Liver (tissue), 3 donors: ENCODE measurements around the gene VEGFD.

ENCODE experiments used
- EGR1 ChIP-seq, 2 donors: IDR thresholded peaks; 2 replicates each; pipeline ENCODE4 v1.6.1; 2016 to 2018; ENCODE audit warnings: antibody characterized with exemption in 2 of 2, low read depth in 2 of 2
- GABPA ChIP-seq, 2 donors: IDR thresholded peaks in 1 of 2; conservative IDR thresholded peaks in 1 of 2; 2 replicates each; pipeline ENCODE4 v1.6.1; 2016; ENCODE audit warnings: antibody characterized with exemption in 2 of 2, mild to moderate bottlenecking in 1 of 2, moderate library complexity in 1 of 2
- HNF4G ChIP-seq: IDR thresholded peaks from 2 replicates; pipeline ENCODE4 v1.6.1; 2016; ENCODE audit warnings: antibody characterized with exemption
- JUND ChIP-seq, 2 donors: IDR thresholded peaks; 2 replicates each; pipeline ENCODE4 v1.6.1; 2016; ENCODE audit warnings: antibody characterized with exemption in 2 of 2
- REST ChIP-seq: IDR thresholded peaks from 2 replicates; pipeline ENCODE4 v1.6.1; 2016; ENCODE audit warnings: antibody characterized with exemption, mild to moderate bottlenecking
- SP1 ChIP-seq: IDR thresholded peaks from 2 replicates; pipeline ENCODE4 v1.6.1; 2018; ENCODE audit warnings: antibody characterized with exemption, mild to moderate bottlenecking
- YY1 ChIP-seq: IDR thresholded peaks from 2 replicates; pipeline ENCODE4 v1.6.1; 2016; ENCODE audit warnings: antibody characterized with exemption, mild to moderate bottlenecking
- TF ChIP-seq, protein P1 (sequence below): fragments of 150-350 bp; IDR thresholded peaks from 2 replicates; pipeline ENCODE4 v1.5.1; 2017; ENCODE audit warnings: improper control_type of control experiment, low read depth, low read length; ENCODE audit not compliant: missing input control
- TF ChIP-seq, protein P2 (sequence below): IDR thresholded peaks from 2 replicates; pipeline ENCODE4 v1.6.1; 2016; ENCODE audit warnings: antibody characterized with exemption
- donor health status: healthy.
- donor health status: healthy.

- no peak for TF ChIP-seq SP1
- TF ChIP-seq, protein P1, sequence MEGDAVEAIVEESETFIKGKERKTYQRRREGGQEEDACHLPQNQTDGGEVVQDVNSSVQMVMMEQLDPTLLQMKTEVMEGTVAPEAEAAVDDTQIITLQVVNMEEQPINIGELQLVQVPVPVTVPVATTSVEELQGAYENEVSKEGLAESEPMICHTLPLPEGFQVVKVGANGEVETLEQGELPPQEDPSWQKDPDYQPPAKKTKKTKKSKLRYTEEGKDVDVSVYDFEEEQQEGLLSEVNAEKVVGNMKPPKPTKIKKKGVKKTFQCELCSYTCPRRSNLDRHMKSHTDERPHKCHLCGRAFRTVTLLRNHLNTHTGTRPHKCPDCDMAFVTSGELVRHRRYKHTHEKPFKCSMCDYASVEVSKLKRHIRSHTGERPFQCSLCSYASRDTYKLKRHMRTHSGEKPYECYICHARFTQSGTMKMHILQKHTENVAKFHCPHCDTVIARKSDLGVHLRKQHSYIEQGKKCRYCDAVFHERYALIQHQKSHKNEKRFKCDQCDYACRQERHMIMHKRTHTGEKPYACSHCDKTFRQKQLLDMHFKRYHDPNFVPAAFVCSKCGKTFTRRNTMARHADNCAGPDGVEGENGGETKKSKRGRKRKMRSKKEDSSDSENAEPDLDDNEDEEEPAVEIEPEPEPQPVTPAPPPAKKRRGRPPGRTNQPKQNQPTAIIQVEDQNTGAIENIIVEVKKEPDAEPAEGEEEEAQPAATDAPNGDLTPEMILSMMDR, result no peak
- TF ChIP-seq, protein P2, sequence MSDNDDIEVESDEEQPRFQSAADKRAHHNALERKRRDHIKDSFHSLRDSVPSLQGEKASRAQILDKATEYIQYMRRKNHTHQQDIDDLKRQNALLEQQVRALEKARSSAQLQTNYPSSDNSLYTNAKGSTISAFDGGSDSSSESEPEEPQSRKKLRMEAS, result no peak
- TF ChIP-seq JUND (IDR thresholded peaks at IDR 0.05), result no peak
- TF ChIP-seq YY1, result no peak
- TF ChIP-seq HNF4G, result no peak
- no peak for TF ChIP-seq REST
- TF ChIP-seq GABPA (IDR thresholded peaks at IDR 0.05 in 1 of 2, conservative IDR thresholded peaks at IDR 0.05 in 1 of 2), result no peak
- no peak for TF ChIP-seq EGR1 (IDR thresholded peaks at IDR 0.05; ENCODE audit: low read depth in 2 of 2)
Measured at GRCh38 chrX:15314472-15314871, 69.7 kb downstream of the VEGFD start.
